ENCODE data around the gene NAXD.
"Not testable (repeated sequence)": the region's sequence is repeated elsewhere in the genome, so short reads cannot be mapped to it uniquely, and the experiment has no call there.

Gene NAXD

DNA sequence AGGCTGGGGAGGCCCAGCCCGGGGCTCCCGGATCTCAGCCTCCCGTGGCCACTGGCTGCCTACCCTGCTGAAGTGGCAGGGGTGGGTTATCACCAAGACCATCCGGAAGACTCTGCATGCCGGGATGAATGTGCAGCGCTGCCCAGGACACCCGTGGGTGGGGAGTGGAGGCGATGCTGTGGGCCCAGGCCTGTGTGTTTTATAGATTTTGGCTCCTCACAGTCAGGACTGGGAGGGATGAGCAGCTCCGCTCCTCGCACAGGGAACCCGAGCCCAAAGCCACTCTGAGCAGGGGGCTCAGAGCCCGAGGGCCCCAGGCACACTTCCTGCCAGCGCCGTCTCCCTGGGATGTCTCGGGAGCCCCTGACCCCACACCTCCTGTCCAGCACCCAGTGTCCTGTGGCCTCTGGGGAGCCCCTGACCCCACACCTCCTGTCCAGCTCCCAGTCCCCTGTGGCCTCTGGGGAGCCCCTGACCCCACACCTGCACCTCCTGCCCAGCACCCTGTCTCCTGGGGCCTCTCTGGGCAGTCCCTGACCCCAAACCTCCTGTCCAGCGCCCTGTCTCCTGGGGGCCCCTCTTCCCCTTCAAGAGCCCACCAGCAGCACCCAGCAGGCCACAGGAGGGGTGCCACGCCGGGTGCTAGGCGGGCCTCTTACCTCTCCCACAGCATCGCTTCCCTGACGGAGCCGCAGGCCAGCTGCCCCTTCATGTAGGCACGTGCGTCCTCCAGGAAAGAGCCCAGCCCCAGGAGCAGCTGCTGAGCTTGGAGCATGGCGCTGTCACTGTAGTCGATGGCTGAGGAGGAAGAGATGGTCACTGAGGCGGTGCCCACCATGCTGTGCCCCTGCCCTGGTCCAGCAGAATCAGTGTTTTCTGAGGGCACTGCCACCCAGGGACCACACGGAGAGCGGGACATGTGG lies 31.4 kb downstream of the NAXD start:
- DNase-seq: no peak

DNA sequence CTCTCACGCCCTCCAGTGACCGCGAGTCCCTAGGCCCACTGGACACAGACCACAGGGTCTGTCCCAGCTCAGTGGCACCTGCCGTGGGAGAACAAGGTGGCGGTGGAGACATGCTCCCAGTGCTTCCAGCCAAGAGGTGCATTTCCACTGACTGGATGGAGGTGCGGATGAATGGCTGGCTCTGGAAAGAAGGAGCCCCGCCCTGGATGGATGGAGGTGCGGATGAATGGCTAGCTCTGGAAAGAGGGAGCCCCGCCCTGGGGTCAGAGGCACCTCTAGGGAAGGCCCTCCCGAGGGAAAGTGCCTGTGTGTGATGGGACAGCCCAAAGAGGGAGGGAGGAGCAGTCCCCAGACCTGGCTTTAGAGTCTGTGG lies 32.0 kb downstream of the NAXD start:
- no peak for DNase-seq

DNA sequence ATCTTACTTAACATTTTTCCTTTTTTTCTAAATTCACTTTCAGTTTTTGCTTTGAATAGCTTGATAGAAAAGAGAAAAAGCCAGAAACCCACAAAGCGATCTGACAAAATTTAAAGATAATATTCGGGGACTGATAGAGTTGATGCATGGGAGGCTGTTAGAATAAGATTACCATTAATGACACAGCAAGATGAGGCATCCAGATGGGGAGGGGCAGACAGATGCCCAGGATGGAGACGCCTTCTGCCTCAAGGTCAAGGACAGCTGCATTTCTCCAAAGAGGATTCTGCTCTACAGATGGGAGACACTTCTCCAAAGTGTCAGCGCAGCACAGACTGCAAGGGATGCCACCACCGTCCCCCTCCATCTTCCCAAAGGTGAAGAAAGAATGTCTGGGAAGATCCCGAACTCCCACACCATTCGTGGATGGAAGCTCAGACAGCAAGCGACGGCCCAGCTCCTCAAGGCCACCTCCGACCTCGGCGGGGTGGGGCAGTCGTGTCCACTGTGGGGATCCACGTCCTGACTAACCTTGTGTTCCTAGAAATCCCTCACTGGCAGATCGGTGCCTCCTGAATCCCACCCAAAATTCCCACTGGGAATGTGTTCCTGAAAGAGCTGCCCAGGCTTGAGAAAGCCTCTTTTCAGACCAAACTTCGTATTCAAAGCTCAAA lies 32.9 kb downstream of the NAXD start:
- DNase-seq: no peak

DNA sequence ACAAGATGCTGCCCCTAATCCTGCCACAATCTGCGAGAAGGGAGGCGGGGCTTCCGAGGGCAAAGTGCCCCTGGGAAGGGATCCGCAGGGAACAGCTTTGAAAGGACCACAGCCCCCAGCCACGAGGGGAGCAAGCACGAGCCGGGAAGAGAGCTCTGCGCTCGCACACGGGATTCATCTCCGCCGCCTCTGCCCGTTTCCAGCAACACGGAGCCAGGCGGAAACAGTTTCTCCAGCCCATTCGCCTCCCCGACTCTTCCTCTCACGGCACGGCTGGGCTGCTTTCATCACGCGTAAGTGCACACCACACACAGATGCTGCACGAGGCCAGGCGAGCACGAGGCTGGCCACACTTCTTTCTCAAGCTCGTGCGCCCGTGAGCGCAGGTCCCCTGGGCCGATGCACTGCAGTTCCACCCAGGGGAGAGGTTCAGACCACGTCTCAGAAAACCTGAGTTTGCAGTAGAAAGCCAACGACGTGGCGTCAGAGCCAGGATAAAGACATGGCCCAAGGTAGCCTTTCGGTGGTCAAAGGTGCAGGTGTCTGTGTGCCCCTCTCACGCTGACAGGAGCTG lies 33.6 kb downstream of the NAXD start:
- no peak for DNase-seq

DNA sequence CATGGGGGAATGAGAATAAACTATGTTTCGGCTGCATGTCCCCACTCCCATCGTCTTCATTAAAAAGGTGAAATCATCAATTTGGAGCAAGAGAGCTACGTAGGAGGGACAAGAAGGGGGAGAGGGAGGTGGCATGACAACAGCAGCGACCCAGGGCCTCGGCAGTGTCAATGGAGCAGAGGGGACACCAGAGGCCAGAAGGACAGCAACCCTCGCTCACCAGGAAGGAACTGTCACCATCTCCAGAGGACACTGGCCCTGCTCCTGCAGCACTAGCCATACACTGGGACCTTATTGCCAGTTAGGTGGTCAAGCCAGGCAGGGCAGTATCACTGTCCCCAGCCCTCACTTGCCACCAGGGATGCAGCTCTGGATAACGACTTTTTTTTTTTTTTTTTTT lies 34.2 kb downstream of the NAXD start:
- no peak for DNase-seq

DNA sequence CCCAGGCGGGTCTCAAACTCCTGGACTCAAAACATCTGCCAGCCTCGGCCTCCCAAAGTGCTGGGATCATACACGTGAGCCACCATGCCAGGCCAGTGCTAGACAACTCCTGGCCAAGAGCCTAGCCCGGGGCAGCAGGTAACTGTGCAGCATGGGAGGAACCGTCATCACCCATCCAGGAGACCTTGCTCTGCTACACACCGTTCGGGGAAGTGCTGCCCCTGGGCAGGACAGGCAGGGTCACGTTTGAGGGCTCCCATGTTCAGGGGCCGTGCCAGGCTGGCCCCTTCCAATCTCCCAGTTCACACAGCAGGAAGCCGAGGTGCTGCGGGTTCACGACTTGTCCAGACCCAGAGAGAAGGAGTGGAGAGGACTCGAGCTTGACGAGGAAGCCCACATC lies 35.1 kb downstream of the NAXD start:
- no peak for DNase-seq

DNA sequence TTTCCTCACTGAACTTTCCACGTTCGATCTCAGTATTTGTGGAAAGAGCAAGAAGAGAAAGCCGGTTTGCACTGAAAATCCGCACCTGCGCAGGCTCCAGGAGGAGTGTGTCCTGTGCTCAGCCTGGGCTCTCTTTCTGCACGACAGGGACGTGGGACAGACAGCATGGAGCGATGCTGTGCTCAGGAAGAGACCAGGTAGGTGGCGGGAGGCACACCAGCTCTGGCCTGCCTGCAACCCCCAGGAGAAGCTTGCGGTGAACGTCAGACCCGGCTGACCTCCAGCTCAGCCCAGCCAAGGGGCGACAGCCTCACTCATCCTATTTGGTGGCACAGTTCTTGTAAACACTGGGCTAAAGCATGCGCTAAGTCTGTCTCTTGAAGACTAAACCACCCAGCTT lies 35.9 kb downstream of the NAXD start:
- no peak for DNase-seq

DNA sequence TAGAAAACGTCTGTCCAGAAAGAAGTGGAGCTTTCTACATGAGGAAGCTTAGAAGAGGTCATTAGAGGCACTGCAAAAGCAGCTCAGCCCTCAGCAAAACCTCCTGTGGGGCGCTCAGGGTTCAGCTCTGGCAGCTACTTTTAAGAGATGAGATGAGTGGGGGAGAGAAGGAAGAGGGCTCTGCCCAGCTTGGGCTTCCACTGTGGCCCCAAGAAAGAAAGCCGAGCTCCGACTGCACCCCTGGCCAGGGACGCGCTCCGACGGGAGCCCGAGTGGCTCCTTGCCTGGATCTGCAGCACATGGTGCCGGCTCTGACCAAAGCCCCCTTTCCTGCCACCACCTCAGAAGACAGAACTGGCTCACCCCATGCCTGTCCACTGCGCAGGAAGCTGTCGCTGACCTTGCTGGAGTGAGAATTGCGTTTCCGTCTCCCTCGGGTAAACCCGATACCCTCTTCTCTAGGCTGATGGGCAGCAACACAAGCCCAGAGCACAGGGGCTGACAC lies 36.4 kb downstream of the NAXD start:
- DNase-seq: no peak

DNA sequence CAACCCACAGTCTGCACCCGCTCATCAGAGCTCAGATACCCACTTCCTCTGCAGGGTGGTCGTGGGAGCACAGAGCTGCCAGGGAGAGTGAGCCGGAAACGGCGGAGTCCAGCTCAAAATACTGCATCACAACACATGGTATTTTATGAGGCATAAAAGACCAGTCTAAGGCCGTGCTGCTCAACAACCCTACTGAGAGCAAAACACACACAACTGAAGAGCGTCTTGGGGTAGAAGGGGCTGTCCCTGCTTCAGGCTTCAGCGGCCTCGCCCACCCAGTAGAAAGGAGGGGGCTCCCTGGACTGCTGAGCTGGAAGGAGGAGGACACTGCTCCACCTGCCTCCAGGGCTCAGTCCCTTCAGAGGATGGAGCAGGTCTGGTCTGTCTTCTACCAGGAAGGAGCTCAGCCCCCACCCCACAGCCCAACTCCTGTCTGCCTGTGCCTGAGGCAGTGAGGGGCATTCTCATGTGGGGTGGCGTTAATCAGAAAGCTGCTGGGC lies 36.9 kb downstream of the NAXD start:
- DNase-seq: no peak

DNA sequence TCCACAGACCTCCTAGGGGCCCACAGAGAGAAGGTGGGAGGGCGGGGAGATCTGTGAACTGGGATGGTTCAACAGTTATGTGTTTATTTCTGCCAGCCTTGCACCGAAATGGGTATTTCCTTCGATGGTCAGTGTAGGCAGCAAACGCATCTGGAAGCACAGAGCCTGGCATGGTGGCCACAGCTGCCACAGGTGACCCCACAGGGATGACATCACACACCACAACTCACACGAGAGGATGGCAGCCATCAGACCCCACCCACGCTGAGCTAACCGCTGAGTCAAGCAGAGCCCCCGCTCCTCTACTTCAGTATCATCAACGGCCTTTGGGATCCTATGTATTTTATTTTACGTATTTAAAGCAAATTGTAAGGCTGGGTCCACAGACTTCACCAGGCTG lies 37.4 kb downstream of the NAXD start:
- DNase-seq: no peak

DNA sequence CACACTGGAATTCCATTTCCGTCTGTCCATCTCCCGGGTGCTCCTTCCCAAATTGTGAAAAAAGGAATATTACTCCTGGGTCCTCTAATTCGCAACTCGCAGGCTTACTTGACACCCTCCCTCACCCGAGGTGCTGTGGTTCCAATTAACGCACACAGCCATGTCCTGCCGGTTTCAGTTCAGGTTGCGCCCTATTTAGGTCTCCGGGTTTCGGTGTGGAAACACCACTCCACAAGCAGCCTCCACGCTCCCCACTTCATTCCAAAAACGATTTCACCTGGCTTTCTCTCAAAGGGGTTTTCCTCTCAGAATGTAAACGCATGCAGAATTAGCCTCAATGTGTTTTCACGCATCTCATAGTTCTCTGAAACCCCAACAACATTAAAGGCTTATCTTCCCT lies 37.9 kb downstream of the NAXD start:
- DNase-seq: no peak

DNA sequence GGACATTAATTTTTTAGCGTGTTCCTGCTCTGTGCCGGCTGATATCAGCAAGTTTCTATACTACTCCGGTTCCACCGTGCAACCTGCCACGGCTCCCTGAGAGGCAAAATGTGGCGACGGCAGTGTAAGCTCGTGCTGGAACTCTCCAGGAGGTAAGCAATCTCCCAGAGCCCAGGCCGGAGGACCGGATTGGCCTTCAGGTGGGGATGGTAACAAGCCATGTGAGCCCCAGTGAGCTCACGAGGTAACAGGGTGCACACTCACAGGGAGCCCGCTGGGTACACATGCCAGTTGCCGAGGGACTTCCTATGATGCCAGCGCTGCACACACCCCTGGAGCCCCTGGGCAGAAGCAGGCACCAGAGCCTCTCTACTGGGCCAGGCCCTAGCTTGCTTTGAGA lies 38.5 kb downstream of the NAXD start:
- no peak for DNase-seq

DNA sequence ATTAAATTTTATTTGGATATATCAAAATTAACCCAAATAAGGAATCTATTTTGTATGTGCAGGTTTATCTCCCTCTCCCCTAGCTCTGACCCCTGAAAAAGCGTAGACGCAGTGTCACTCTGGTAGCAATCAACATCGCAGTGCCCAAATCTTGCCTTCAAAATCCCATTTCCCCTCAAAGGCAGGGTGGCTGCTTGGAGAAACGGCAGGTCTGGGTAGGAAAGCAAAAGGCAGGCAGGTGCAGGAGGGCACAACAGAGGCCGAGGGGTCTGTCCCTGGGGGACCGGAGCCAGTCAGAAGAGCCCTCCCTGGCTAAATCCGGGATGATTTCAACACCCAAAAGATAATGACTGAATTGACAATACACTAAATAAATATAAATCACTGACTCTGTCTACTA lies 41.9 kb downstream of the NAXD start:
- DNase-seq: no peak

DNA sequence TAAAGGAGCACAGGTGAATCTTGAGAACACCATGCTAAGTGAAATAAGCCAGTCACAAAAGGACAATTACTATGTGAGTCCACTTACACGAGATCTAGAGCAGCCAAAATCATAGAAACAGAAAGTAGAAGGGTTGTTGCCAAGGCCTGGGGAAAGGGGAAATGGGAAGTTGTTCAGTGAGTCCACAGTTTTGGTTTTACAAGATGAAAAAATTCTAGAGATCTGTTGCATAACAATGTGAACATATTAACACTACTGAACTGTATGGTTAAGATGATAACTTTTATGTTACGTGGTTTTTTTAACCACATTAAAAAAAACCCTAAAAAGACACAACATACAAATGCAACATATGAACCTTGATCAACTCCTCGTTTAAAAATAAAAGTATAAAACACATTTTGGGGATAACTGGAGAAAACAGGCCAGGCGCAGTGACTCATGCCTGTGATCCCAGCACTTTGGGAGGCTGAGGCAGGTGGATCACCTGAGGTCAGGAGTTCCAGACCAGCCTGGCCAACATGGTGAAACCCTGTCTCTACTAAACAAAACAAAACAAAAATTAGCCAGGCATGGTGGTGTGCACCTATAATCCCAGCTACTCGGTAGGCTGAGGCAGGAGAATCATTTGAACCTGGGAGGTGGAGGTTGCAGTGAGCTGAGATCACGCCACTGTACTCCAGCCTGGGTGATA lies 43.0 kb downstream of the NAXD start:
- not testable (repeated sequence) for DNase-seq

DNA sequence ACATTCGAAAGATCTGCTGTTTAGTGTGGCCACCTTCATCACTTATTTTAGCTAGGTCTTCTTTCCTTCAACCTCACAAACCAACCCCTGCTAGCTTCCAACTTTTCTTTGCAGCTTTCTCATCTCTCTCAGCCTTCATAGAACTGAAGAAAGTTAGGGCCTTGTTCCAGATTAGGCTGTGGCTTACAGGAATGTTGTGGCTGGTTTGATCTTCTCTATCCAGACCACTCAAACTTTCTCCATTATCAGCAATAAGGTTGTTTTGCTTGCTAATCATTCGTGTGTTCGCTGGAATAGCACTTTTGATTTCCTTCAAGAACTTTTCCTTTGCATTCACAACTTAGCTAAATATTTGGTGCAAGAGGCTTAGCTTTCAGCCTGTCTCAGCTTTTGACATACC lies 45.9 kb downstream of the NAXD start:
- no peak for DNase-seq

DNA sequence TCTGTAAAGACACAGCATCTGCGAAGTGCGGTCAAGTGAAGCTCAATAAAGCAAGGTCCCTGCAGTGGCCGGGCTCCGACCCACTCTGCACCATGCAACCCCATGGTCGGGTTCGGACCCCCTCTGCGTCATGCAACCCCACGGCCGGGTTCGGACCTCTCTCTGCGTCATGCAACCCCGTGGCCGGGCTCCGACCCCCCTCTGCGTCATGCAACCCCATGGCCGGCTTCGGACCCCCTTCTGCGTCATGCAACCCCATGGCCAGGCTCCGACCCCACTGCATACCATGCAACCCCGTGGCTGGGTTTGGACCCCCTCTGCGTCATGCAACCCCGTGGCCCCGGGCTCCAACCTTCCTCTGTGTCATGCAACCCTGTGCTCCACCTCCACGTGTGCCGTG lies 46.7 kb downstream of the NAXD start:
- no peak for DNase-seq

DNA sequence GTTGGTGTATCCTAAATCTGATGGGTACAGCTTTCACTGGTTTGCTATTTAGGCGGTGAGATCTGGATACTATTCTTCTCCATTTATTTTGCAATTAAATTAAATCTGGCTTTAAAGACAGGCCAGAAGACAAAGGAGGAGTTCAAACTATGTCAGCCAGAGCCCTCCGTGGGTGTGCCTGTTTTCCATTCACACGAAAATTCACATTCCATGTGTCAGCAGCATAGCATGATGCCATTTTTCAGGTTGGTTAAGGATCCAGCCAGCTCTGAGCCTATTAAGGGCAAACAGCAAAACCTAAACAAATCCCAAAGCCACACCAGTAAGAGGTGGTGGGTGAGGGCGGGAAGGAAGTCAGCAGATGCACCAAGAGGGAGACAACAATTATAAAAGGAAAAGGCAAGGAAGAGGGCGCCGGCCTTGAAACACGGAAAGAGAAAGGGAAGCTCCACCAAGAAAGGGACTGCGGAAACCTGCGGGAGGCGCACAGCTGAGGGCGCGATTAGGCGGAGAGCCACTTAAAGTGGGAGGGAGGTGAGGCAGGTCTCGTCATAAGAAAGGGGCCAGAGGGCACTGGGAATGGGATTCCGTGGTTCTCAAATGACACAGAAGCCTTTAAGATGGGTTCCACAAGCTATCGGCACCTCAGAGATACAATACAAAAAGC lies 47.6 kb downstream of the NAXD start:
- no peak for DNase-seq

DNA sequence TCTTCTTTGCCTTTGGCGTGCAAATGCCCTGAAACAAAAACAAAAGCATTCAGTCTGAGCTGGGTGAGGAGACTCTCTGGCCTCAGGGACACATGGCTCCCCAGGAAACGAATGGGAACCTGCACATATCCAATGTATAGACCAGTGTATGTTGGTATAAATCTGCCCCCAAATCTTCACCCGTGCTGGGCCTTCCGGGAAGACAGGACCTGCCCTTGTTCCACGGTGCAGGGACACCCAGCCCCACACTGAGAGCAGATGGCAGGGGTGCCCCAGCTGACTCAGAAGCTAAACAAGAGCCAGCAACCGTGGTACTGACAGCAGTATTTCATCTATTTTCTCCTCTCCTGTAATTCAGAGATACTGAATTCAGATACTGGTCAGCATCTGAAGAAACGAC lies 48.1 kb downstream of the NAXD start:
- DNase-seq: no peak

DNA sequence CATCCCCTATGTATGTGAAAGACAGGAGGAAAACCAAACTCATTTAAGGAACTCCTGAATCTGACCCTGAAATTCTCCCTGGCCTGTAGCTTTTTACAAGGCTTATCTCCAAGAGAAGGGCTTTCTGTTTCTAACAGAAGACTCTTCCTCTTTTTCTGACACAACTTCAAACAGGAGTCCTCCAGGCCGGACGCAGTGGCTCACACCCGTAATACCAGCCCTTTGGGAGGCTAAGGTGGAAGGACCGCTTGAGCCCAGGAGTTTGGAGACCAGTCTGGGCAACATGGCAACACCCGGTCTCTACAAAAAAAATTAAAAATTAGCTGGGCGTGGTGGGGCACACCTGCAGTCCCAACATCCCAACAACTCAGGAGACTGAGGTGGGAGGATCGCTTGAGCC lies 48.7 kb downstream of the NAXD start:
- no peak for DNase-seq

DNA sequence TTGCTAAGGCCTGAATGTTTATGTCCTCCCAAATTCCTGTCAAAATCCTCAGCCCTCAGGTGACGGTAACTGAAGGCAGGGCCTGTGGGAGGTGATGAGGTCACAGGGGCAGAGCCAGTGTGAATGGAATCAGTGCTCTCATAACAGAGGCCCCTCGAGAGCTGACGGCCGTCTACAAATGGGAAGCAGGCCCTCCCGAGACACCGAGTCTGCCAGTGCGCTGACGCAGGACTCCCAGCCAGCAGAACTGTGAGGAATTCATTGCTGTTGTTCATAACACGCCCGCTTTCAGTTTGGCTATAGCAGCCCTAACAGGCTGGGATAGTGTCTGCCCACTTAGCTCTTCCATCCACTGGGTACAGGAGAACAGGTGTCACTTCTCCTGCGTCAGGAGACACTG lies 49.3 kb downstream of the NAXD start:
- no peak for DNase-seq

DNA sequence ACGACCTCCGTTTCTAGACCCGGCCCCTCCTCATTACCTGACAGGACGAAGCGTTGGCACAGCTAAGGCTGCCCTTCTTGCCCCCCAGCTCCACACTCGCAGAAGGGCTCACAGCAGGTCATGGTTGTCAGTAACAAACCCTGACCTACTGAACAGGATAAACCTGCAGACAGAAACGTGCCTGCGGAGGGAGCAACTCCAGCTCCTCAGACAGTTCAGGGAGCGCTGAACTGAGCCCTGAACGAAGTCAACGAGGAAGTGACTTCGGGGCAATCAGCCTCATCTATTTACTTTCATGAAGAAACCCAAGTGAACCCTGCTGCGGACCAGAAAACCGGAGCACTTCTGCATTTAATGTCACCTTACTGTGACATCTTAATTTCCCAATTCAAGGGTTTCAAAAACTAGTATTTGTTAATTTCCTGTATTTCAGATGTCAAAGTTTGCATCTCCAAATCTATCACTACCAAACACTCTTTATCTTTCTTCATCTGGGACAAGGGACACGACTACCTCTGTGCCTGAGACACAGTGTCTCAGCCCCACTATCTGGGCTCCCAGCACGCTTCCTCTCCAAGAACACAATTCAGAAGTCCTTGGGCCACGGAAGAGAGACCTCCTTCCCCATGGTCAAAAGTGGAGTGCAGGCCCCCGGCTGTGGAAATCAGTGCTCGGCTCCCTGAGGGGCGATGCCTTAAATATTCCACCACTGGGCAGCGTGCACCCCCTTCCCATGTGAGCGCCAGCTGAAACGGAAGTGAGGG lies 50.3 kb downstream of the NAXD start:
- no peak for DNase-seq

DNA sequence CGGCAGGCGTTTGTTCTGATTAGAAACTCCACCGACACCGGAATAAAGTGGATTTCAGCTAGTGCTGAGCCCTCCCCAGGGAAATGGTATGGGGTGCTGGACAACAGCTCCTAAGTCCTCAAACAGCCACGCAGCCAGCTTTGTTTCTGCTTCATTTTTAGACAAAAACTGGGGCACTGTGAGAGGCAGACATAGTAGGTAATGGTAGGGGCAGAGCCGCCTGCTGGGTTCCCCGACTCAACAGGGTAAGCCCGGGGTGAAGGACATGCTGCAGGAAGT lies 50.8 kb downstream of the NAXD start:
- DNase-seq: no peak

All from activated T-cell treated with anti-CD3 and anti-CD28 coated beads, Interleukin-2, amount 50 U/mL, for 1 hour (primary cell).